Fibroblast of peridontal ligament (primary cell): ENCODE measurements around the gene CELSR1.

ENCODE experiments used
- DNase-seq: peaks from one replicate; pipeline ENCODE4 v3.0.0-alpha.2; 2010; ENCODE audit errors: extremely low read depth

The CELSR1 gene

DNA sequence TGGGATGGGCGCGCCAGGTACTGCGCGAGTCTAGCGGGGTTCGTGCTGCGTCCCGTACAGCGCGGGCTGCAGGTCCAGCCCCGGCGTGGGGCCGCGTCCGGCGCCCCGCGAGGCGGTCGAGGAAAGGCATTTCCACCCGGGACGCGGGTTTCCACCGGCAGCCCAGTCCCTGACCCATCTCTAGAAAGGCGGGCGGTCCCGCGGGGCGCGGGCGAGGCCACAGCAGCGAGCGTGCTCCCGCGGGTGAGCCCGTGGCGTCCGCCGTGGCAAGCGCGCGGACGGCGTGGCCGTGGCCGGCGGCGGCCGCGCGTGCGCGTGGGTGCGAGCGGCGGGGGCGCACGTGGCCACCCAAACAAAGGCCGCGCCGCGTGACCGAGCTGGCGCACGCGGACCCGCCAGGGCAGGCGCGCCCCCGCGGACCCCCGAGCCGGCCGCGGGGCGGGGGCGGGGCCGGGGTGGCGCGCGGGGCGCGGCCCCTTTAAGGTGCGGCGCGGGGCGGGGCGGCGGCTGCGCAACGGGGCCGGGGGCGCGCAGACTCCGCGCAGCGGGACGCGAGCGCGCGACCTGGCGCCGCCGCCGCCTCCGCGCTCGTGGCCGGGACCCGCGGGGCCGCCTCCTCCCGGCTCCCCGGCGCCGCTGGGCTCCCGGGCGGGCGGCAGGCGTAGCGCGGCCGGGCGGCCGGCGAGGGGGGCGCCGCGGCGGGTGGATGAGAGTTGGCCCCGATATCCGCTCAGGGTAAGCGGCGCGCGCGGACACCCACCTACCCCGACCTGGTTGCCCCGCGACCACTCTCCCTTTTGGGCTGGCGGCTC, 39.3 kb upstream of the CELSR1 start:
- DNase-seq = no peak

DNA sequence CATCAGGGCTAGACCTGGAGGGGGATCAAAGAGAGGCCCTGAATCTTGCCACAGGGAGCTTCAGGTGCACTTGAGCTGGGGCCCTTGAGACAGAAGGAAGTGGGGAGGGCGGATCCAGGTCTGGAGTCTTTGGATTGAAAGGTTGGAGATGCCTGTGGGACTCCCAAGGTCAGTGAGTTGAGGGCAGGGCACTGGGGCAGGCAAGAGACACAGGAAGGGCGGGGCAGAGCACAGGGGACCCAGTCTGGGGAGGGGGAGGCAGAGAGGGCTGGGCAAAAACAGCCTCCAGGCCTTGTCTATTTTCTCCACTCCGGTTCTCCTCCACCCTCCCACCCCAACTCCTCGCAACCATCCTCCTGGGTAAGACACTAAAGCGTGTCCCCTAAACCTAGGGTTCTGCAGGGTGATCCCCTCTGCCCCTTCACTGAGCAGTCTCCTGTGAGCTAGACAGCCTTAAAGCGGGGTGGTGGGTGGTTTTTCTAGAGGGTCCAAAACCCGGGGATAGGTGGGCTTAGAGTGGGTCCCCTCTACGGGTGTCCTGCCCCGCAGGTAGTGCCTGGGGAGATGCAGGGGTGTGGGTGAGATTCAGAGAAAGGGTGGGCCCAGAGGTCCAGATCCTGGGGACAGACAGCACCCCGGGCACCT, 38.6 kb upstream of the CELSR1 start:
- no peak for DNase-seq

DNA sequence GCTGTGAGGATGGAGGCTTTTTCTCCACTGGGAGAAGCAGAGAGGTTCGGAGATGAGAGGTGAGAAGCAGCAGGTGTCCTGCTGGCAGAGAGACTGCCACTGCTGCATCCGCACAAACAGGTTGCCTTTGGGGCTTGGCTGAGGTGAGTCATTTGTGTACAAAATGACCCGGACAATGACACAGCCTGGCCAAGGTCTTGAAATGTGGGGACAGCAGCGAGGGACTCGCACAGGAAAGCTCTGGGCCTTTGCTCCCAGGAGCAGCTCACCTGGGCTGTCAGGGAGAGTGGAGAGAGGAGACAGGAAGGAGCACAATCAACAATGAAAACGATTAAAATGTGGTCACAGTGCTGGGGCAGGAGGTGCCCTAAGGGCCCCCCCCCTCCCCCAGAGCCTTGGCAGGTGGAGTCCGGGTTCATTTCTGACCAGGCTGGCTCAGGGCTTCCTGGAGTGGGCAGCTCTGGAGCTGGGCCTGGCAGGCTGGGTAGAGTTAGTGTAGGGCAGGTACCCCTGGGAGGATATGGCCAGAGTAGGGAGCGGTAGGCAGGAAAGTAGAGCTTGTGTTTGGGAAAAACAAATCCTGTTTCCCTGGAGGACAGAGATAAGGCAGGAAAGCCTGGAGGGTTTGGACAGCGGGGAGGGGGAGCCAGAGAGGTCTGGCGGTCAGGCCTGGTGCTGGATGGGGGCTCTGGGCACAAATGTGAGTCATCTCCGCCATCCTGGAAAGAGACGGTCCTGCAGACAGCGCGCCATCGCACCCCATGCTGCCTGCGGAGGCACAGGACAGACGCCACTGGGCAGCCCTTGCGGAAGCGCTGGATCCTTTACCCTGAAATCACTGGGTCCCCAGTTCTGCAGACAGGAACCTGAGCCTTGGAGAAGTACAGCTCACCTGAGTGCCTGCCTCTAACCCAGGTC, 37.8 kb upstream of the CELSR1 start:
- no peak for DNase-seq

DNA sequence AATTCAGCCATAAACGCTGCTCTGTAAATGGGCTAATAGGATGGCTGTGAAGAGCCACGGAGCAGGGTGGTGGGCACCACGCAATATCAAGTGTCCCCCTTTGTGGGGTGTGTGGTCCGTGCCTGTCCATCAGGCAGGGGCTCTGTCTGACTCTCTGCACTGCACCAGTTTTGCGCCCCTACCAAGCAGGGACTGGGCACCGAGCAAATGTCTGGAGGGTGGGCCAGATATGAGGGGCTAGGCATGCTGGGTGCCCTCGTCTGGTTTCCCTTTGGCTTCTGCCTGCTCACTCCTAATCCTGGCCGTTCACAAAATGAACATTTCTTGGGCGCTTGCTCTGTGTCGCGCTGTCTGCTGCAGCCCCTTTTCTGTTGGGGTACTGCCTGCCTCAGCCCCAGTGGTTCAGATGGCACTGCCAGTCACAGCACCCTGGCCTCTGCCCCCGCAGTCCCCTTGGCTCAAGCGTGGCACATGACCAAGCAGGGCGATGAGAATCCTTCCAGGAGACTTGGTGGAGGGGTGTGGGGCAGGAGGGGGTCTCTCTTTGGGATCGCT, 37.1 kb upstream of the CELSR1 start:
- DNase-seq = no peak

DNA sequence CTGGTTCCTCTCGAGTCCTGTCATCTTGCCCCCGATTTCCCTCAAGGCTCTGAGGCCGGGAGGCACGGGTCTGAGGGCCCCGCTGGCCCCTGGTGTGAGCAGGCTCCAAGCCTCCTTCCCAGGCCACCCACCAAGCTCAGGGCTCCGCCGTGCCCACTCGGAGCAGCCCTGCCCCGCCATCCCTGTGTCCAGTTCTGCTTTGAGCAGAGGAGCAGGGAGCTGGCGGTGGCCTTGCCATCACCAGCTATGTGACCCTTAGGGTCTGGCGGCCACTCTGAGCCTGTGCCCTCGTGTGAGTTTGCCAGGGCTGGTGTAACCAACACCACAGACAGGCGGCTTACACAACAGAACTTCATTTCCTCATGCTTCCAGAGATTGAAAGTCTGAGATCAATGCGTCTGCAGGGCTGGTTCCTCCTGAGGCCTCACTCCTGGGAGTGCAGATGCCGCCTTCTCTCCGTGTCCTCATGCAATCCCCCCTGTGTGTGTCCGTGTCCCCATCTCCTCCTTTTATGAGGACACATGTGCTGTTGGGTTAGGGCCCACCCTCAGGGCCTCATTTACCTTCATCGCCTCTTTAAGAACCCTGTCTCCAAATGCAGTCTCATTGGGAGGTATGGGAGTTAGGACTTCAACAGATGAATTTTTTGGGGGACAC, 36.5 kb upstream of the CELSR1 start:
- DNase-seq = no peak

DNA sequence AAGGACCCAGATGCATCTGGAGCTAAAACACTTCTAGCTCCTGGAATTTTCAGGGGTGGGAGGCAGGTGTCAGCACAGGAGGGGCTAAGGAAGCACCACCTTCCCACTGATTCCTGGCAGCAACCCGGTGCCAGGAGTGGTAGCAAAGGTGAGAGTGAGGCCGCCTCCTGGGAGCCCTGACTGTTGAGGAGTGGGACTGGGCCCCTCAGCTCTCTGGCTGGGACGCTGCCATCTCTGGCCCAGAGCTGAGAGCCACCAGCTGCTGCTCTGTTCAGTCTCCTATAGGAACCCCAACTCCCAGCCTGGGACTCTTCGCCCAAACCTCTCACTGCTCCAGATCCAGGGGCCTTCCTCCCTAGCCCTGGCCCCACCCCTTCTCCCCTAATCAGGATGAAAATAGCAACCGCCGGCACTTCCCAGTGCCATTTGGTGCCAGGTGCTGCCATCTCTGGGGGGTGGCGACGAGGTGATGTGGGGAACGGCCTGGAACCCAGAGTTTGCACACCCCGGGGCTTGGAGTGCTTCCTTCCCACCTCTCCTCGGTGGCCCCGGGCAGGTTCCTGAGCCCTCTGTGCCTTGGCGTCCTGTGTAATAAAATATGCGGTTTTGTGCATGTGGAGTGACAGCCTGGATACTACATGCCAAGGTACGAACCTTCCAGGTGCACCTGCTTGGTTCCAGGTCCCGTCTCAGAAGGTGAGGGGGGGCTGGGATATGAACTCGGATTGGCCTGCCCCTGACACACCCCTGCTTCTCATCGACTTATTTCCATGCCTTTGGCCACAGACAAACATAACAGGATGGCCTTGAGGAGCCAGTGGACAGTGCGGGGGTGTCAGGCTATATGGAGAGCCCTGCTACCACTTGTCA, 35.7 kb upstream of the CELSR1 start:
- DNase-seq = no peak

DNA sequence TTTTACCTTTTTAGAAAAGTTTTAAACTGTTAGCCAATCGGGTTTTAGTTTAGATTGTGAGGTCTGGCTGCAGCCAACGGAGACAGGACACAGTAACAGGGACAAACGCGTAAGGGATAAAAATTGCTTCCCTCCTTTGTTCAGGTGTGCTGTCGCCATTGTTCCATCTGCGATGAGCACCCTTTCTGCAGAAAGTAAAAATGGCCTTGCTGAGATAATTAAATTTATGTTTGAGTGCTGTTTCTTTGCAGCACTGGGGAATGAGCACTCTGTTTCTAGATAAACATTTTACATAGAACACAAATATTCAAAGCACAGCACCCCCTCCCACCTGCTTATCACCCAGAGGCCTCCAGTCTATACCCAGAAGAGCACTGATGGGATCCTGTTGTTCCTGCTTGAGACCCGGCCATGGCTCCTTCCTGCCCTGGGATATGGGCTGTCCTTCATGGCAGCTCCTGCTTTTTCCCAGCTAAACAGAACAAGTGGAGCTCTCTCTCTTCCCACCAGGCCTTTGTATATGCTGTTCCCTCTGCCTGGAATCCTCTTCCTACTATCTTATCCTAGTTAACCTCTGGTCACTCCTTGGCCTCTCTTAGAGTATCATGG, 34.3 kb upstream of the CELSR1 start:
- DNase-seq = no peak

DNA sequence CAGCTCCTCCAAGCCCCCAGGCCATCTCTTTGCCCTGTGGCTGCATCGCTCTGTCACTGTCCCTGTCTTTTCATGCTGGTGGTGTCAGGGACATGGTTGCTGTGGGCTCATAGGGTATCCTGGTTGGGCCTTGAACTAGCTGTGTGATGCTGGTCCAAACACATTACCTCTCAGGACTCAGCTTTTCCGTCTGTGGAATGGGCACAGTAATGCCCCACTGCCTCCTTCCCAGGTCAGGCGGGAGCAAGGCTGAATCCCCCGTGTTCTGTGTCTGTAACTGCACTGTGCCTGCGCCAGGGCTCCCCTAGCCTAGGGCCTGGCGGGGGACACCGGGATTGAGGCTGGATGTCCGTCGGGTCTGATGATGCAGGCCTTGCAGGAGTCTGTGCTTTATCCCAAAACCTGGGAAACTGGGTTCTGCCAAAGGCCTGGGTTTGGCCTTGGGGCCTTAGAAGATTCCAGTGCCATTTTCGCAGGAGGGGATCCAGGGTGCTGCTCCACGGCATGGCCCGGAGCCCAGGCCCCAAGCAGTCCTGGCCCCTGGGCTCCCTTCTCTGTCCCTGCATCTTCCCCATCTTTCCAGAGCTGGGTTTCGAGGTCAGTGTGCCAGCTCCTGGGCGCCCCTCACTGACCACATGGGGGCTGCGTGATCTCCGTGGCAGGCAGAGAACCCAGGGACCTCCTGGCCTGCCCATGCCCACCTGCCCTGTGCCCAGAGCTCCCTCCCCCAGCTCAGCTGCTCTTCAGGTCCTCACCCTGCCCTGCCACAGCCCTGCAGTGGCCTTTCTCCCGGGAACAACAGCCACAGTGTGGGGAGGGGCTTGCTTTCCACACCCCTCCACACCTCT, 32.7 kb upstream of the CELSR1 start:
- DNase-seq = no peak

DNA sequence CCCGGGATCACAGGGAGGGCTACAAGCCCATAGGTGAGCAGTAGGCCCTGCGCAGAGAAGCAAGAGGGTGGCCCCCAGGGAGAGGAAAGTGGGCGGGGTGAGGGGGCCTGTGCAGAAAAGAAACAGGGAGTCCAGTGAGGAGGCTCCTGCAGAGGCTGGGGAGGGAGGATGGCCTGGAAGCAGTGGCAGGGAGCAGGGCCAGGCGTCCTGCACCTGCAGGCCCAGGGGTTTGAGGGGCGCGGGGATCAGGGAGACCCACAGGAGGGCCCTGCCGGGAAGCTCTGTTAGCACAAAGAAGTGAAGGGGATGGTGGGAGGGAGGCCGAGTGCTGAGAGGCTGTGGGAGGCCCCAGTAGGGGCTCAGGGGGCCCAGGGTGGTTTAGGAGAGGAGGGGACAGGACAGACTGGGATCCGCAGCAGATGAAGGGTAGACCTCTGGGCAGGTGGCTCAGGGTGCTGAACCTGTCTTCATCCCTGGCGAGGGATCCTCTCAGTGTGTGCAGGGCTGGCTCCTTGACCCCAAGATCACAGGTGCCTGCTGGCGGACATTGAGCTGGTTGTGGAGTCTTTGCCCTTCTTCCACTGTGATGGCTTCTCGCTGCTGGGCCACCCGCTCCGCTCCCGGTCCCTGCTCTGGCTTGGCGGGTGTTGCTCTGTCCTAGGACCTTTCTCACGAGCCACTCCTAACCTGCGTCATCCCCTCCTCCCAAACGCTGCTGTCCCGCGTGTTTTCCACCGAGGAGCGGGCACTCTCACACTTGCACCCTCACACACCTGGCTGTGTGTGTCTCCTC, 31.8 kb upstream of the CELSR1 start:
- DNase-seq = no peak

DNA sequence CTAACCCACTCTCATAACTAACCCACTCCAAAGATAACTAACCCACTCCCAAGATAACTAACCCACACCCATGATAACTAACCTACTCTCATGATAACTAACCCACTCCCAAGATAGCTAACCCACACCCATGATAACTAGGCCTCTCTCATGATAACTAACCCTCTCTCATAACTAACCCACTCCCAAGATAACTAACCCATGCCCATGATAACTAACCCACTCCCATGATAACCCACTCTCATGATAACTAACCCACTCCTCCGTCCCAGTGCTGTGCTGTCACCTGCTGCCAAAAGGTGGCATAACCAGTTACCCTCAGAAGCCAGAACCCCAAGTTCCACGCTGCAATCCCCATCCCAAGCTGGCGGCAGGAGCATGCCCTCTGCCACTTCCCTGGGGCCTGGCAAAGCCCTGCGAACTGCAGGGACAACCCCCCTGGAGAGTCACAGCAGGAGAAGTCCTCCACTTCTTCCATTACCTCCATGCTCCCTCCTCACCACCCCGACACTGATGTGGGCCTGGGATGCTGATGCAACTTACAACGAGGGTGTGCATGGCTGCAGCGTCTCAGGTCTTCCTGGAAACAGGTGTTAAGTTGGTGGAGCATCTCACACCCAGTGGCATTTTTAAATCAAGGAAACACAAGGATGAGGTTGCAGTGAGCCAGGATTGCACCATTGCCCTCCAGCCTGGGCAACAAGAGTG, 30.8 kb upstream of the CELSR1 start:
- no peak for DNase-seq

DNA sequence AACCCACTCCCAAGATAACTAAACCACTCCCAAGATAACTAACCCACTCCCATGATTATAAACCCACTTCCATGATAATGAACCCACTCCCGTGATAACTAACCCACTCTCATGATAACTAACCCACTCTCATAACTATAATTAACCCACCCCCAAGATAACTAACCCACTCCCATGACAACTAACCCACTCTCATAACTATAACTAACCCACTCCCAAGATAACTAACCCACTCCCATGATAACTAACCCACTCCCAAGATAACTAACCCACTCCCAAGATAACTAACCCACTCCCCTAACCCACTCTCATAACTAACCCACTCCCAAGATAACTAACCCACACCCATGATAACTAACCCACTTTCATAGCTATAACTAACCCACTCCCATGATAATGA, 30.1 kb upstream of the CELSR1 start:
- no peak for DNase-seq

DNA sequence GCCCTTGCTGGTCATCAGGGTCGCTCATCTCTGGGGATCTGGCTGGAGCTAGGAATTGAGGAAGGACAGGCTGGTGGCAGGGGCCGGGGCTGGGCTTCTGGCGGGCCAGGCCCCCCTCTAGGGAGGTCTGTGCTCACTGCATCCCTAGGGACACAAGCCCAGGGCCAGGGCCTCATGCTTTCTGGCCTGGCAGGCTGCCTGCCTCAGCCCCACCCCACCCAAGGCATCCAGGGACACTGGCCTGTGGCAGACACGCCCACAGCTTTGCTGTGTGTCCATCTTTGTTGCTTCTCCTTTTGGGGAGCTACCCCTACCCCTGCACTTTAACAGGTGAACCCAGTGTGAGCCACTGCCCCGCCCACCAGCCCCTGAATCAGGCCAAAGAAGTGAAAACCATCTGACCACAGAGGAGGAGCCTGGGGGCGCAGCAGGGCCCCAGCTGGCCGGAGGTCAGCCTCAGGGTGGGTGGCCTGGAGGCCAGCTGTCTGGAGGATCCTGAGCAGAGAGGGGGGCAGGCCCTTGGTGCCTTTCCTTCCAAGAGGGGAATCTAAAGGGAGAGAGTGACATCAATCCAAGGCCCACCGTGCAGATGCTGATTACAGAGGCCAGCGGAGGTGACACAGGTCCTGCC, 26.8 kb upstream of the CELSR1 start:
- DNase-seq = no peak

DNA sequence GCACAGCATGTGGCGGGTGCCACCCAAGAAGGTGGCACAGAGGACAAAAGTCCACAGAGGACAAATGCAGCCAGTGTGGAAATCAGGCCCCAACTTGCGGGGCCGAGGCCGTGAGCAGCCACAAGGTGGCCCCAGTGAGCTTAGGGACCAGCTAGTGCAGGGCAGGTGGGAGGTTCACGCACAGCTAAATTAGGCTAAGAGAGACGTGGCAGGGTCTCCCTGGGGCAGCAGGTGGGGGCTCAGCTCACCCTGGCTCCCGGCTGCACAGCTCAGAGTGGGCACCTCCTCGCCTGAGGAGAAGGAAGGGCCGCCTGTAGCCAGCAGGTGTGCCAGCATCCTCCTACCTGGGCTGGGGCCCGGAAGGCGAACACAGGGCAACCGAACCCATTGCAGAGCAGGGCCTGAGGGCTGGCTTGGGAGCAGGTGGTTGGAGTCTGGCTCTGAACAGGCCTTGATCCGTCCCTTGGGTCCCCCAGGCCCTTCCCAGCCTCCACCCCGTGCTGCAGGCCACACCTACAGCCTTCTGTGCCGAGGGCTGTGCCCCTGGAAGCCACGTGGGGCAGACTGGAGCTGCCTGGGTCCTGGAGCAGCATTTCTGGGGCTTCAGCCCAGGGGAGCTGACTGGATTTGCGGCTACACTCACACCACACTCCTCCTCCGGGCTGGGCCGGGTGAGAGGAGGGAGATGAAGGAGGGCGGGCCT, 26.1 kb upstream of the CELSR1 start:
- peak; percentile 23 for DNase-seq

DNA sequence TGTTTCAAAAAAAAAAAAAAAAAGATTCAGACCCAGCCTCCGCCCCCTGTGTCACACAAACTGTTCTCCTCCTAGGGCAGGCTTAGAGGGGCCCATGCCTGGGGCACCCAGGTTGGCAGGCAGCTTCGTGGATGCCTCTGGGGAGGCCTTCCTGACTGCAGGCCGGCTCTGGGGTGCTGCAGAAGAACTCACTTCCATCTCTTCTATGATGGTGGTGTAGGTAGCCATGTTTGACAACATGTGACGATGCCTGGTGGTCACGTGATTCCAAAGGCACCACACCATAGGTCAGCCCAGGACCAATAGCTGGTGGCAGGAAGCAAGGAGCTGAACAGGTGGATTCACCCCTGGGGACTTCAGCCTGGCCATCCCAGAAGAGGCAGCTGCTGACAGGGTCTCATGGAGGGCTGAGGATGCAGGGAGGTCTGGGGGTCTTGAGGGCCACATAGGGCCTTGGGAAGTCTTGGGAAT, 24.1 kb upstream of the CELSR1 start:
- DNase-seq = no peak

DNA sequence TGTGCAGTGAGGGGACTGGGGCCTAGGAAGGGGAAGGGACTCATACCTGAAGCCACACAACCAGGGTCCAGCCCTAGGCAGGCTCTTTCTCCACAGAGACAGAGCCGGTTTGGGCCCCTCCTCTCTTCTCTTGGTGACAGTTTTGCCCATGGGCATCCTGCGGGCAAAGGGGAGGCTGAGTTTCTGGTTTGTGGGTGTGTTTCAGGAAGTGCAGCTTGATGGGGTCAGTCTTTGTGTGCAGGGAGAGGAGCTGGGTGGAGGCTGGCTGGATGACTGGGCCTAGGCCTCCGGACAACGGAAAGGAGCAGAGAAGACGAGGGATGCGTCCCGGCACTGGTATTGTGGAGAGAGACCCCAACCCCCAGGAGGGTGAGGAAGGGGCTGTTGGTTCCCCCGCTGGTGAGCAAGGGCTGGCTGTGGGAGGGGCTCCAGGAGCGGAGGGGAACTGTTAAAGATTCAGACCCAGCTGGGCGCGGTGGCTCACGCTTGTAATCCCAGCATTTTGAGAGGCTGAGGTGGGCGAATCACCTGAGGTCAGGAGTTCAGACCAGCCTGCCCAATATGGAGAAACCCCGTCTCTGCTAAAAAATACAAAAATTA, 23.4 kb upstream of the CELSR1 start:
- no peak for DNase-seq
